K562 (cell line): ENCODE data around the gene DYRK1A. TPM values are rescaled to one million over a fixed set of nuclear protein-coding genes. Genes with fewer than 3 reads are reported as not detected.

Source experiments
- ATAC-seq: fragments of 200-7000 bp; cut with Tn5 transposase; 3 replicates; pipeline ENCODE4 v1.9.1; 2020; ENCODE audit warnings: moderate library complexity
- BruUV-seq: library from RNA; stranded (reverse); fragments of 400-500 nt; replicated peaks from 2 replicates; lab custom pipeline; 2021; lab: Mats Ljungman, UMichigan
- CTCF ChIA-PET: fragments of 300-600 bp; formaldehyde crosslinking; extraction: SDS; loops from one replicate; lab custom pipeline; 2021; ENCODE audit warnings: low intra/inter-chr PET ratio; lab: Yijun Ruan, JAX
- POLR2A ChIA-PET: fragments of 300-600, 350-650 bp; sonication (Branson Sonifier 250); formaldehyde crosslinking; extraction: SDS; loops from one replicate; lab custom pipeline; 2021; ENCODE audit warnings: antibody characterized with exemption, inconsistent platforms; lab: Yijun Ruan, JAX
- DNase-seq, 4 experiments: peaks; one replicate each; pipeline versions ENCODE4 v3.0.0 to v3.0.0-alpha.2; 2011 to 2018; ENCODE audit warnings: low spot score in 3 of 4, mixed read lengths in 3 of 4; ENCODE audit errors: extremely low read depth in 1 of 4
- FAIRE-seq: peaks from 2 replicates; lab custom pipeline; 2011; peaks lifted over from hg19 to GRCh38; lab: Jason Lieb, UNC
- H2AFZ ChIP-seq: 2 replicates; pipeline ENCODE4 v1.6.0; 2011; ENCODE audit warnings: low read depth, low read length, control low read depth, inconsistent platforms
- H3K27ac ChIP-seq: fragments of 200-600 bp; 3 replicates; pipeline ENCODE4 v1.8.0; 2011; ENCODE audit warnings: low read depth, mild to moderate bottlenecking, control low read depth, inconsistent platforms, low read length, moderate library complexity, mixed read lengths; ENCODE audit errors: extremely low read depth
- H3K27me3 ChIP-seq, 2 experiments: fragments of 300-600 bp in 1 of 2; 2 replicates in 1 of 2; 3 replicates in 1 of 2; pipeline versions ENCODE4 v1.6.0 to v1.8.0; 2011; ENCODE audit warnings: inconsistent platforms in 2 of 2, low read length in 2 of 2, mild to moderate bottlenecking in 1 of 2, mixed read lengths in 1 of 2, moderate library complexity in 1 of 2; ENCODE audit not compliant: control insufficient read depth in 2 of 2, insufficient read depth in 2 of 2
- H3K36me3 ChIP-seq: fragments of 300-600 bp; 3 replicates; pipeline ENCODE4 v1.8.0; 2011; ENCODE audit warnings: mild to moderate bottlenecking, low read length, inconsistent platforms; ENCODE audit not compliant: control insufficient read depth, insufficient read depth
- H3K4me1 ChIP-seq, 2 experiments: fragments of 200-600 bp in 1 of 2; replicated peaks in 1 of 2; 2 replicates in 1 of 2; 3 replicates in 1 of 2; pipeline versions ENCODE4 v1.5.1 to v1.8.0; 2011; ENCODE audit warnings: inconsistent platforms in 2 of 2, low read length in 2 of 2, mild to moderate bottlenecking in 1 of 2, mixed read lengths in 1 of 2, moderate library complexity in 1 of 2; ENCODE audit not compliant: control insufficient read depth in 2 of 2, insufficient read depth in 2 of 2
- H3K4me2 ChIP-seq: 2 replicates; pipeline ENCODE4 v1.6.1; 2011; ENCODE audit warnings: low read length, control low read depth, inconsistent platforms, mixed read lengths; ENCODE audit not compliant: insufficient read depth
- H3K4me3 ChIP-seq: fragments of 200-600 bp; sonication (generic), shearing (Covaris generic); 2 replicates; pipeline ENCODE4 v1.5.1; 2016; ENCODE audit warnings: control low read depth, inconsistent platforms
- H3K79me2 ChIP-seq: fragments of 200-600 bp; 3 replicates; pipeline ENCODE4 v1.8.0; 2011; ENCODE audit warnings: low read length, inconsistent platforms; ENCODE audit not compliant: control insufficient read depth, insufficient read depth
- H3K9ac ChIP-seq, 2 experiments: 2 replicates each; pipeline versions ENCODE4 v1.6.0 to v1.6.1; 2011; ENCODE audit warnings: low read depth in 2 of 2, low read length in 2 of 2, control low read depth in 1 of 2, inconsistent platforms in 1 of 2, mild to moderate bottlenecking in 1 of 2, mixed read lengths in 1 of 2; ENCODE audit not compliant: insufficient read depth in 1 of 2
- H3K9me1 ChIP-seq: one replicate; pipeline ENCODE4 v1.6.0; 2011; ENCODE audit warnings: inconsistent platforms, mild to moderate bottlenecking, low read length, moderate library complexity; ENCODE audit not compliant: control insufficient read depth, insufficient read depth
- H3K9me3 ChIP-seq: replicated peaks from 2 replicates; pipeline ENCODE4 v1.5.1; 2011; ENCODE audit warnings: low read depth, low read length, inconsistent platforms; ENCODE audit not compliant: control insufficient read depth, insufficient read depth
- H4K20me1 ChIP-seq: replicated peaks from 2 replicates; pipeline ENCODE4 v1.6.1; 2011; ENCODE audit warnings: low read length, inconsistent platforms, mixed read lengths; ENCODE audit not compliant: control insufficient read depth, insufficient read depth
- NCOR1 ChIP-seq: fragments of 450-650 bp; IDR thresholded peaks from 2 replicates; pipeline ENCODE4 v1.6.1; 2016; ENCODE audit warnings: mild to moderate bottlenecking, moderate library complexity
- POLR3A ChIP-seq: IDR thresholded peaks from 2 replicates; pipeline ENCODE4 v1.6.1; 2011; ENCODE audit warnings: borderline replicate concordance, mild to moderate bottlenecking, moderate library complexity; ENCODE audit not compliant: insufficient read length, insufficient read depth; ENCODE audit errors: extremely low read depth
- SRSF1 ChIP-seq: fragments of 200-400 bp; formaldehyde crosslinking; IDR thresholded peaks from 2 replicates; pipeline ENCODE4 v1.6.1; 2017; ENCODE audit warnings: mild to moderate bottlenecking, low read depth, low read length, moderate library complexity
- WGBS: fragments of 100-300 bp; shearing (Covaris generic); methylation state at CpG from one replicate; pipeline ENCODE4 v1.1.6; 2016; ENCODE audit warnings: low coverage, mixed read lengths; ENCODE audit not compliant: insufficient coverage; ENCODE audit errors: missing lambda C conversion rate; 5-methylcytosine and 5-hydroxymethylcytosine counted together
- in situ Hi-C: fragments of 300-500 bp; cut with MboI; formaldehyde crosslinking; loops from 4 replicates; pipeline ENCODE4 v1.15.0; 2018; ENCODE audit warnings: inconsistent platforms, mixed read lengths
- intact Hi-C: fragments of 100-400 bp; cut with micrococcal nuclease; formaldehyde crosslinking; loops from 2 replicates; pipeline ENCODE4 v1.14.2; 2022
- polyA plus RNA-seq, 8 experiments: library from polyadenylated mRNA; depleted of rRNA in 4 of 8; stranded (reverse) in 5 of 8; unstranded in 3 of 8; fragments of >200 nt; fragmentation: Nextera tagmentation in 2 of 8; fragmentation: Illumina TruSeq in 1 of 8; extraction: Ambion mirVana in 2 of 8; extraction: Trizol in 1 of 8; gene quantifications; 2 replicates each; pipeline versions ENCODE4 v1.2.1 to v1.2.3, GENCODE V29; 2011 to 2014; ENCODE audit warnings: inconsistent platforms in 1 of 8, missing spikeins in 1 of 8
- total RNA-seq, 7 experiments: library from RNA; depleted of rRNA in 6 of 7; stranded (reverse); fragments of >200 nt in 6 of 7; fragmentation: Illumina TruSeq in 2 of 7; extraction: Trizol in 2 of 7; gene quantifications; 2 replicates each; pipeline versions ENCODE4 v1.2.1 to v1.2.3, GENCODE V29; 2011 to 2021; ENCODE audit warnings: low replicate concordance in 1 of 7
- TF ChIP-seq, protein P1 (sequence below): sonication (generic); formaldehyde crosslinking; IDR thresholded peaks from 2 replicates; pipeline ENCODE4 v1.8.1; 2023; ENCODE audit warnings: mild to moderate bottlenecking, missing genetic modification reagents, moderate library complexity

DYRK1A gene
- total and polyA plus RNA-seq, 9 of the 15 experiments (the other 6 are each of a cell fraction or from before 2014, with no cell fraction given), result 3.7 to 64.8 (median 42.3) TPM

DNA sequence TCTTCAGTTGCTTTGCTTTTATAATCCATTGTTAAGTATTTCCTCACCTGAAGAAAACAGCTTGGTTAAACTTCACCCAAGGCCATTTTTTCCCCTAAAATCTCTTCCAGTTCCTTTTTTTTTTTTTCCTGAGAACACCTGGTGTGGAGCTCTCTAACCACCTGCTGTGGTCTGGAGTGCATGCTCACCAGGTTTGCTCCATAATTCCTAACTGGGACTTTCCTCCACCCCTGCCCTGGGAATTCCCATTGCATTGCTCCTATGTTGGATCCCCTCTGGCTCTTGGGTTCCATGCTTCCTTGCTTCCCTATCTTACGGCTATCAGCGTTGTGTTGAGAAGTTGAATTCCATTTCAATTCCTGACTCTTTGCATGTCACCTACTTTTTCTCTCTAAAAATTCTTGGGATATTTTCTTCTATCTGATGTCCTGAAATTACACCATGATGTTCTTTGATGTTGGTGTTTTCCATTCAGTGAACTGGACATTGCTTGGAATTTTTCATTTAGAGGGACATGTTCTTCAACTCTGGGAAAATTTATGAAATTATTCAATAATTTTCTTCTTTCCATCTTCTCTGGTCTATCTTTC lies 19.6 kb upstream of the DYRK1A start:
- BruUV-seq, result no TSS peak
- H3K4me3 ChIP-seq, result no peak overlapping the region
- no peaks in the 10 kb centered on the region for H3K9me1 ChIP-seq
- no peak for ATAC-seq
- no peak overlapping the region for H2AFZ ChIP-seq
- WGBS, result 68% methylated on average over 2 of the region's 2 CpGs
- H3K27me3 ChIP-seq, result no peaks in the 10 kb centered on the region
- no peaks in the 10 kb centered on the region for H4K20me1 ChIP-seq
- H3K9me3 ChIP-seq, result peaks cover 11% of the 10 kb centered on the region
- no peak overlapping the region for H3K9ac ChIP-seq
- POLR2A ChIA-PET, result no interaction called here
- DNase-seq, result no peak
- CTCF ChIA-PET, result interaction anchor here (0.7 kb wide), 1 partner anchor 300 kb away, joined by 3 read pairs; no protein-coding TSS in a partner anchor
- TF ChIP-seq POLR3A, result no peak
- TF ChIP-seq, protein P1, sequence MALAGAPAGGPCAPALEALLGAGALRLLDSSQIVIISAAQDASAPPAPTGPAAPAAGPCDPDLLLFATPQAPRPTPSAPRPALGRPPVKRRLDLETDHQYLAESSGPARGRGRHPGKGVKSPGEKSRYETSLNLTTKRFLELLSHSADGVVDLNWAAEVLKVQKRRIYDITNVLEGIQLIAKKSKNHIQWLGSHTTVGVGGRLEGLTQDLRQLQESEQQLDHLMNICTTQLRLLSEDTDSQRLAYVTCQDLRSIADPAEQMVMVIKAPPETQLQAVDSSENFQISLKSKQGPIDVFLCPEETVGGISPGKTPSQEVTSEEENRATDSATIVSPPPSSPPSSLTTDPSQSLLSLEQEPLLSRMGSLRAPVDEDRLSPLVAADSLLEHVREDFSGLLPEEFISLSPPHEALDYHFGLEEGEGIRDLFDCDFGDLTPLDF (CRISPR knock-in tag), result no peak
- no peak overlapping the region for H3K4me2 ChIP-seq
- H3K36me3 ChIP-seq, result no peaks in the 10 kb centered on the region
- intact Hi-C loops, result no loop called here
- H3K79me2 ChIP-seq, result no peaks in the 10 kb centered on the region
- no peak overlapping the region for H3K27ac ChIP-seq
- no peaks in the 10 kb centered on the region for H3K4me1 ChIP-seq
- in situ Hi-C loops, result no loop called here
- no peak for FAIRE-seq

DNA sequence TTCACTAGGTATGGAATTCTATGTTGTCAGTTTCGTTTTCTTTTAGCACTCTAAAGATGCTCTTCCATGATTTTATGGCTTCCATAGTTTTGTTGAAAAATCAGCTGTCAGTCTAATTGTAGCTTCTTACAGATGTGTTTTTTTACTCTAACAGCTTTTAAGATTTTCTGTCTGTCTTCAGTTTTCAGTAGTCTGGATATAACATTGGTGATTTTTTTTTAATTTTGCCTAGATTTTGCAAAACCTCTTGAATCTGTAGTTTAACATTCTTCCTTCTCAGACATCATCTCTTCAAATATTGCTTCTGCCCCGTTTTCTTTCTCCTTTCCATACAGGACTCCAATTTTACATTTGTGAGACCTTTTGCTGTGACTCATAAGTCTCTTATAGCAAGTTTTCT lies 17.9 kb upstream of the DYRK1A start:
- Histone ChIP-seq H3K27ac (no peak overlapping the region), H2AFZ (no peak overlapping the region), H3K4me3 (no peak overlapping the region), H3K9ac (no peak overlapping the region), H3K36me3 (no peaks in the 10 kb centered on the region), H4K20me1 (no peaks in the 10 kb centered on the region), H3K4me1 (no peaks in the 10 kb centered on the region), H3K27me3 (no peaks in the 10 kb centered on the region), H3K79me2 (no peaks in the 10 kb centered on the region), H3K9me1 (no peaks in the 10 kb centered on the region), H3K4me2 (no peak overlapping the region), H3K9me3 (peaks cover 8% of the 10 kb centered on the region)
- no TSS peak for BruUV-seq
- FAIRE-seq (peak; percentile 32), ATAC-seq (no peak), DNase-seq (peak in 1 of 4 experiments; percentile 46)
- ChIA-PET POLR2A (interaction anchor here (0.7 to 1.9 kb wide), 4 partner anchors 8 to 28 kb away, joined by 3 to 15 read pairs (median 6); no protein-coding TSS in a partner anchor), CTCF (no interaction called here)
- WGBS, result 31% methylated on average over 2 of the region's 2 CpGs
- intact Hi-C loops (no loop called here), in situ Hi-C loops (no loop called here)
- TF ChIP-seq NCOR1 (0 out of 2 replicates have a peak, but pooled peaks have one; percentile 22), SRSF1 (no peak)
